Calu3 (cell line): ENCODE results near the gene SLC66A1. TPM values are rescaled to one million over a fixed set of nuclear protein-coding genes. Genes with fewer than 3 reads are reported as not detected.

Experiments
- BruUV-seq: library from RNA; stranded (reverse); fragments of 400-500 nt; replicated peaks from 2 replicates; lab custom pipeline; 2021; lab: Mats Ljungman, UMichigan
- CTCF ChIA-PET: fragments of 300-600 bp; sonication (Branson Sonifier 250); formaldehyde crosslinking; loops from one replicate; lab custom pipeline; 2022; ENCODE audit warnings: antibody characterized with exemption; lab: Charles Lee
- DNase-seq: peaks from one replicate; pipeline ENCODE4 v3.0.0; 2022
- H3K27ac Mint-ChIP-seq: one replicate; pipeline ENCODE4 v1.8.0; 2022; ENCODE audit warnings: mixed read lengths; ENCODE audit not compliant: unreplicated experiment
- H3K27me3 Mint-ChIP-seq: one replicate; pipeline ENCODE4 v1.8.0; 2022; ENCODE audit warnings: mixed read lengths; ENCODE audit not compliant: unreplicated experiment
- H3K36me3 Mint-ChIP-seq: one replicate; pipeline ENCODE4 v1.8.0; 2022; ENCODE audit warnings: mild to moderate bottlenecking, moderate library complexity, mixed read lengths; ENCODE audit not compliant: insufficient read depth, unreplicated experiment
- H3K4me1 Mint-ChIP-seq: one replicate; pipeline ENCODE4 v1.8.0; 2022; ENCODE audit warnings: mild to moderate bottlenecking, low read depth, mixed read lengths; ENCODE audit not compliant: unreplicated experiment
- H3K4me3 Mint-ChIP-seq: one replicate; pipeline ENCODE4 v1.8.0; 2022; ENCODE audit warnings: mild to moderate bottlenecking, low read depth, moderate library complexity, mixed read lengths; ENCODE audit not compliant: unreplicated experiment
- H3K9me3 Mint-ChIP-seq: one replicate; pipeline ENCODE4 v1.8.0; 2022; ENCODE audit warnings: low read depth, mixed read lengths; ENCODE audit not compliant: unreplicated experiment
- CTCF ChIP-seq: fragments of 200-600 bp; IDR thresholded peaks from one replicate; pipeline ENCODE4 v1.8.0; 2022; ENCODE audit warnings: antibody characterized with exemption; ENCODE audit not compliant: unreplicated experiment
- intact Hi-C: fragments of 100-400 bp; cut with micrococcal nuclease; formaldehyde crosslinking; loops from one replicate; pipeline ENCODE4 v1.10.0; 2022; ENCODE audit not compliant: unreplicated experiment
- total RNA-seq: library from RNA; stranded (reverse); gene quantifications from 2 replicates; pipeline ENCODE4 v1.2.3, GENCODE V29; 2022

Gene SLC66A1
- total RNA-seq, 1 experiment from 2014 or later, result 10.0 TPM

- no peak overlapping the region for H3K27ac Mint-ChIP-seq
- H3K4me3 Mint-ChIP-seq, result no peak overlapping the region
Measured at GRCh38 chr1:19369396-19370090, 57.4 kb downstream of the SLC66A1 start.

GRCh38 chr1:19370453-19371170, 58.5 kb downstream of the SLC66A1 start:
- H3K36me3 Mint-ChIP-seq, result peaks cover 6% of the 10 kb centered on the region
- DNase-seq, result no peak
- H3K9me3 Mint-ChIP-seq, result no peaks in the 10 kb centered on the region
- no peak overlapping the region for H3K4me3 Mint-ChIP-seq
- intact Hi-C loops, result no loop called here
- peaks cover 7% of the 10 kb centered on the region for H3K4me1 Mint-ChIP-seq
- no peak overlapping the region for H3K27ac Mint-ChIP-seq
- no peaks in the 10 kb centered on the region for H3K27me3 Mint-ChIP-seq
- CTCF ChIA-PET, result no interaction called here
- no TSS peak for BruUV-seq
- no peak for TF ChIP-seq CTCF

More at GRCh38 chr1:19369396-19370090, 57.4 kb downstream of the SLC66A1 start:
- CTCF ChIA-PET, result no interaction called here
- Mint-ChIP-seq H3K27me3 (no peaks in the 10 kb centered on the region), H3K36me3 (peaks cover 8% of the 10 kb centered on the region), H3K9me3 (no peaks in the 10 kb centered on the region), H3K4me1 (peaks cover 7% of the 10 kb centered on the region)
- DNase-seq, result no peak
- no peak for TF ChIP-seq CTCF
- intact Hi-C loops, result no loop called here
- no TSS peak for BruUV-seq

GRCh38 chr1:19371226-19372135, 59.4 kb downstream of the SLC66A1 start:
- BruUV-seq, result no TSS peak
- TF ChIP-seq CTCF, result no peak
- Mint-ChIP-seq H3K27me3 (no peaks in the 10 kb centered on the region), H3K4me3 (no peak overlapping the region), H3K4me1 (peaks cover 7% of the 10 kb centered on the region), H3K36me3 (peaks cover 4% of the 10 kb centered on the region), H3K9me3 (no peaks in the 10 kb centered on the region), H3K27ac (no peak overlapping the region)
- CTCF ChIA-PET, result no interaction called here
- DNase-seq, result no peak
- intact Hi-C loops, result no loop called here

- Mint-ChIP-seq H3K27ac (no peak overlapping the region), H3K36me3 (no peaks in the 10 kb centered on the region), H3K4me3 (no peak overlapping the region), H3K4me1 (peaks cover 2% of the 10 kb centered on the region), H3K9me3 (no peaks in the 10 kb centered on the region), H3K27me3 (no peaks in the 10 kb centered on the region)
- CTCF ChIA-PET, result interaction anchor here (0.5 kb wide), 1 partner anchor 291 kb away, joined by 7 read pairs; no protein-coding TSS in a partner anchor
- intact Hi-C loops, result no loop called here
- TF ChIP-seq CTCF, result no peak
- no TSS peak for BruUV-seq
- no peak for DNase-seq
Measured at GRCh38 chr1:19372136-19372514, 60.0 kb downstream of the SLC66A1 start.
